ENCODE results near the gene LRRC52. TPM values are rescaled to one million over a fixed set of nuclear protein-coding genes. Genes with fewer than 3 reads are reported as not detected.

Gene LRRC52
- total and polyA plus RNA-seq, 2 of the 8 experiments (the other 6 are each of a cell fraction or from before 2014, with no cell fraction given) = 0.05 TPM; not detected in 1

GRCh38 chr1:165605246-165605645 lies 61.4 kb downstream of the LRRC52 start:
- FAIRE-seq = no peak
- H3K9ac ChIP-seq (replicated peaks in 1 of 4; ENCODE audit: extremely low read depth in 1 of 4, low read depth in 3 of 4, low read length in 3 of 4) = no peak overlapping the region
- H2BK12ac ChIP-seq (ENCODE audit: low read depth, low read length) = no peak overlapping the region
- H2AK5ac ChIP-seq (ENCODE audit: low read depth, low read length) = no peak overlapping the region
- H2BK5ac ChIP-seq (ENCODE audit: low read depth, low read length) = no peak overlapping the region
- H3K14ac ChIP-seq (ENCODE audit: insufficient read length) = no peak overlapping the region
- H2BK15ac ChIP-seq (ENCODE audit: low read length) = no peak overlapping the region
- no peak overlapping the region for H3K4me3 ChIP-seq (ENCODE audit: extremely low read depth in 1 of 4, insufficient read depth in 2 of 4, low read depth in 3 of 4, low read length in 4 of 4)
- no peak overlapping the region for H2BK120ac ChIP-seq (replicated peaks; ENCODE audit: low read depth, low read length)
- no peak overlapping the region for H3K27ac ChIP-seq (ENCODE audit: low read depth, low read length)
- H3K36me3 ChIP-seq (ENCODE audit: control insufficient read depth in 2 of 4, insufficient read depth in 4 of 4, low read length in 3 of 4) = no peaks in the 10 kb centered on the region
- H3K4me1 ChIP-seq (replicated peaks in 1 of 4; ENCODE audit: control insufficient read depth in 3 of 4, insufficient read depth in 4 of 4, low read length in 3 of 4) = 0 out of 7 replicates have a peak, but pooled peaks cover 0 to 2% (median 0%) of the 10 kb centered on the region in 4 experiments
- H3K79me1 ChIP-seq (ENCODE audit: low read depth, low read length) = no peaks in the 10 kb centered on the region
- no peaks in the 10 kb centered on the region for H3K9me3 ChIP-seq (ENCODE audit: insufficient read depth in 2 of 2, low read depth in 1 of 2, low read length in 1 of 2)
- ChIA-PET POLR2A (ENCODE audit: partially characterized antibody) (interaction anchor here (0.6 kb wide), 1 partner anchor 160 kb away, joined by 3 read pairs; no protein-coding TSS in a partner anchor), CTCF (ENCODE audit: partially characterized antibody) (interaction anchor here (0.6 to 1.1 kb wide), 2 partner anchors 8 to 21 kb away, joined by 3 read pairs; no protein-coding TSS in a partner anchor)
- no peak overlapping the region for H3K56ac ChIP-seq (replicated peaks; ENCODE audit: insufficient read length, low read depth, low read length)
- H2AFZ ChIP-seq (ENCODE audit: low read length) = no peak overlapping the region
- H3K23me2 ChIP-seq (ENCODE audit: low read depth, low read length) = no peaks in the 10 kb centered on the region
- H4K5ac ChIP-seq (ENCODE audit: insufficient read length, low read depth, low read length) = no peak overlapping the region
- H4K91ac ChIP-seq (replicated peaks; ENCODE audit: insufficient read length, low read length) = no peak overlapping the region
- no peak overlapping the region for H4K8ac ChIP-seq (ENCODE audit: extremely low read depth, insufficient read depth, low read length)
- no peak overlapping the region for H3K18ac ChIP-seq (ENCODE audit: extremely low read depth, low read length)
- no peaks in the 10 kb centered on the region for H3K27me3 ChIP-seq (replicated peaks in 1 of 4; ENCODE audit: control insufficient read depth in 3 of 4, extremely low read depth in 1 of 4, insufficient read depth in 3 of 4, low read length in 3 of 4)
- no peak overlapping the region for H3K4ac ChIP-seq (replicated peaks; ENCODE audit: insufficient read length, low read depth, low read length)
- no peak overlapping the region for H2BK20ac ChIP-seq (ENCODE audit: low read length)
- DNase-seq (ENCODE audit: low read depth in 1 of 2, low spot score in 2 of 2) = no peak
- no peaks in the 10 kb centered on the region for H3K79me2 ChIP-seq (ENCODE audit: control insufficient read depth in 1 of 2, insufficient read depth in 2 of 2, low read length in 2 of 2)
- no peak overlapping the region for H3K4me2 ChIP-seq (ENCODE audit: insufficient read depth in 1 of 2, low read depth in 2 of 2, low read length in 2 of 2)
- H3K23ac ChIP-seq (ENCODE audit: insufficient read length) = no peak overlapping the region
- WGBS, 2 experiments (ENCODE audit: extremely low coverage in 1 of 2, insufficient coverage in 1 of 2, insufficient read length in 1 of 2, insufficient replicate concordance in 2 of 2, low coverage in 1 of 2, low lambda C conversion rate in 2 of 2, missing lambda C conversion rate in 1 of 2) = 84% methylated on average over 4 of the region's 4 CpGs; no CpG with 5 or more reads in 1 of the 2 experiments
- H4K20me1 ChIP-seq (replicated peaks in 1 of 2; ENCODE audit: control insufficient read depth in 1 of 2, insufficient read depth in 2 of 2, low read length in 2 of 2) = no peaks in the 10 kb centered on the region
- TF ChIP-seq PHF8 (conservative IDR thresholded peaks at IDR 0.05; ENCODE audit: low read depth, low read length) = no peak
- TF ChIP-seq KDM1A (IDR thresholded peaks at IDR 0.05; ENCODE audit: borderline replicate concordance, low read length) = no peak
- no peak for TF ChIP-seq POLR2A (IDR thresholded peaks at IDR 0.05; ENCODE audit: control extremely low read depth in 1 of 2, low read depth in 2 of 2, low read length in 2 of 2)
- TF ChIP-seq EZH2 (IDR thresholded peaks at IDR 0.05; ENCODE audit: low read depth, low read length, severe bottlenecking) = no peak
- TF ChIP-seq BACH1 (IDR thresholded peaks at IDR 0.05; ENCODE audit: low read length) = no peak
- no peak for TF ChIP-seq RNF2 (IDR thresholded peaks at IDR 0.05; ENCODE audit: borderline replicate concordance, low read depth, low read length, missing control alignments, poor library complexity, severe bottlenecking)
- TF ChIP-seq GABPA (IDR thresholded peaks at IDR 0.05; ENCODE audit: borderline replicate concordance, insufficient read depth, low read length) = no peak
- no peak for TF ChIP-seq EGR1 (IDR thresholded peaks at IDR 0.05; ENCODE audit: borderline replicate concordance, low read depth, low read length)
- TF ChIP-seq MAFK (IDR thresholded peaks at IDR 0.05; ENCODE audit: low read depth, low read length) = no peak
- no peak for TF ChIP-seq TBP (IDR thresholded peaks at IDR 0.05; ENCODE audit: low read depth, low read length)
- no peak for TF ChIP-seq TCF12 (IDR thresholded peaks at IDR 0.05; ENCODE audit: low read depth, low read length)
- TF ChIP-seq, protein P1, sequence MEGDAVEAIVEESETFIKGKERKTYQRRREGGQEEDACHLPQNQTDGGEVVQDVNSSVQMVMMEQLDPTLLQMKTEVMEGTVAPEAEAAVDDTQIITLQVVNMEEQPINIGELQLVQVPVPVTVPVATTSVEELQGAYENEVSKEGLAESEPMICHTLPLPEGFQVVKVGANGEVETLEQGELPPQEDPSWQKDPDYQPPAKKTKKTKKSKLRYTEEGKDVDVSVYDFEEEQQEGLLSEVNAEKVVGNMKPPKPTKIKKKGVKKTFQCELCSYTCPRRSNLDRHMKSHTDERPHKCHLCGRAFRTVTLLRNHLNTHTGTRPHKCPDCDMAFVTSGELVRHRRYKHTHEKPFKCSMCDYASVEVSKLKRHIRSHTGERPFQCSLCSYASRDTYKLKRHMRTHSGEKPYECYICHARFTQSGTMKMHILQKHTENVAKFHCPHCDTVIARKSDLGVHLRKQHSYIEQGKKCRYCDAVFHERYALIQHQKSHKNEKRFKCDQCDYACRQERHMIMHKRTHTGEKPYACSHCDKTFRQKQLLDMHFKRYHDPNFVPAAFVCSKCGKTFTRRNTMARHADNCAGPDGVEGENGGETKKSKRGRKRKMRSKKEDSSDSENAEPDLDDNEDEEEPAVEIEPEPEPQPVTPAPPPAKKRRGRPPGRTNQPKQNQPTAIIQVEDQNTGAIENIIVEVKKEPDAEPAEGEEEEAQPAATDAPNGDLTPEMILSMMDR (IDR thresholded peaks at IDR 0.05; ENCODE audit: control extremely low read depth in 1 of 3, insufficient read depth in 1 of 3, low read depth in 1 of 3, low read length in 3 of 3) = no peak
